Measurements from ENCODE around the gene NRG2. TPM values are rescaled to one million over a fixed set of nuclear protein-coding genes. Genes with fewer than 3 reads are reported as not detected.

NRG2 gene
- total RNA-seq, 2 donors from 2014 or later, result 5.6 to 6.5 TPM

DNA sequence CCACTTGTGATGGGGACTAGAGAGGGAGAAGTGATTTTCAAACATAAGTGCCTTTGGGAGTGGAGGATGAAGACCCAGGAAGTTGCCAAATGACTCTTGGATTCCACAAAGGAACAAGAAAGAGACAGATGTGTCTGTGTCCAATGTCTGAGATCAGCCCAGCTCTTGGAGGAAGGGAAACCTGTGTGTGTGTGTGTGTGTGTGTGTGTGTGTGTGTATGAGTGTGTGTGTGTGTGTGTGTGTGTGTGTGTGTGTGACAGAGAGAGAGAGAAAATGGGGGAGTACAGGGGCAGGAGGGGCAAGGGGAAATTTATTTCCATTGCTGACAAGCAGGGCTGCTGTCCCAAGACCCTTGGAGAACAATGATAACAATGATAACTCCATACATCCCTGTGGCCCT is 175.5 kb downstream of the NRG2 start:
- H3K36me3 ChIP-seq (replicated peaks in 1 of 2; ENCODE audit: insufficient read depth in 1 of 2, low read depth in 2 of 2), result no peaks in the 10 kb centered on the region
- no peak for TF ChIP-seq POLR2A (IDR thresholded peaks at IDR 0.05)
- TF ChIP-seq, protein P1, sequence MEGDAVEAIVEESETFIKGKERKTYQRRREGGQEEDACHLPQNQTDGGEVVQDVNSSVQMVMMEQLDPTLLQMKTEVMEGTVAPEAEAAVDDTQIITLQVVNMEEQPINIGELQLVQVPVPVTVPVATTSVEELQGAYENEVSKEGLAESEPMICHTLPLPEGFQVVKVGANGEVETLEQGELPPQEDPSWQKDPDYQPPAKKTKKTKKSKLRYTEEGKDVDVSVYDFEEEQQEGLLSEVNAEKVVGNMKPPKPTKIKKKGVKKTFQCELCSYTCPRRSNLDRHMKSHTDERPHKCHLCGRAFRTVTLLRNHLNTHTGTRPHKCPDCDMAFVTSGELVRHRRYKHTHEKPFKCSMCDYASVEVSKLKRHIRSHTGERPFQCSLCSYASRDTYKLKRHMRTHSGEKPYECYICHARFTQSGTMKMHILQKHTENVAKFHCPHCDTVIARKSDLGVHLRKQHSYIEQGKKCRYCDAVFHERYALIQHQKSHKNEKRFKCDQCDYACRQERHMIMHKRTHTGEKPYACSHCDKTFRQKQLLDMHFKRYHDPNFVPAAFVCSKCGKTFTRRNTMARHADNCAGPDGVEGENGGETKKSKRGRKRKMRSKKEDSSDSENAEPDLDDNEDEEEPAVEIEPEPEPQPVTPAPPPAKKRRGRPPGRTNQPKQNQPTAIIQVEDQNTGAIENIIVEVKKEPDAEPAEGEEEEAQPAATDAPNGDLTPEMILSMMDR (IDR thresholded peaks at IDR 0.05), result no peak
- ATAC-seq (no peak), DNase-seq (no peak)
- intact Hi-C loops (cut with DNase I), result loop anchor here (5.0 kb wide), 1 partner anchor 75 kb away; no protein-coding TSS in a partner anchor
- no peaks in the 10 kb centered on the region for H3K9me3 ChIP-seq
- no peak overlapping the region for H3K27ac ChIP-seq
- H3K4me1 ChIP-seq, result no peaks in the 10 kb centered on the region
- H3K4me3 ChIP-seq, result no peak overlapping the region
- no peaks in the 10 kb centered on the region for H3K27me3 ChIP-seq

- Histone ChIP-seq H3K27me3 (no peaks in the 10 kb centered on the region), H3K36me3 (replicated peaks in 1 of 2; ENCODE audit: insufficient read depth in 1 of 2, low read depth in 2 of 2) (no peaks in the 10 kb centered on the region), H3K27ac (no peak overlapping the region), H3K4me1 (no peaks in the 10 kb centered on the region), H3K4me3 (no peak overlapping the region), H3K9me3 (no peaks in the 10 kb centered on the region)
- no peak for ATAC-seq
- 44 to 66% methylated on average over 2 of the region's 2 CpGs for WGBS, 2 donors
- TF ChIP-seq, protein P1 (IDR thresholded peaks at IDR 0.05), result no peak
- TF ChIP-seq POLR2A (IDR thresholded peaks at IDR 0.05), result no peak
- intact Hi-C loops (cut with DNase I), result loop anchor here (5.0 kb wide), 1 partner anchor 75 kb away; no protein-coding TSS in a partner anchor
- DNase-seq, result no peak
Observed at GRCh38 chr5:139867109-139867508, 176.0 kb downstream of the NRG2 start.

- WGBS, 2 donors, result 69 to 80% methylated on average over 12 of the region's 12 CpGs
- intact Hi-C loops (cut with DNase I), result loop anchor here (5.0 kb wide), 1 partner anchor 73 kb away; no protein-coding TSS in a partner anchor
- Histone ChIP-seq H3K36me3 (replicated peaks in 1 of 2; ENCODE audit: insufficient read depth in 1 of 2, low read depth in 2 of 2) (no peaks in the 10 kb centered on the region), H3K27me3 (no peaks in the 10 kb centered on the region), H3K9me3 (no peaks in the 10 kb centered on the region), H3K27ac (no peak overlapping the region), H3K4me3 (no peak overlapping the region), H3K4me1 (no peaks in the 10 kb centered on the region)
- ATAC-seq, result no peak
- no peak for DNase-seq
- TF ChIP-seq, protein P1 (IDR thresholded peaks at IDR 0.05), result no peak
- no peak for TF ChIP-seq POLR2A (IDR thresholded peaks at IDR 0.05)
Observed at GRCh38 chr5:139864716-139865483, 178.2 kb downstream of the NRG2 start.

DNA sequence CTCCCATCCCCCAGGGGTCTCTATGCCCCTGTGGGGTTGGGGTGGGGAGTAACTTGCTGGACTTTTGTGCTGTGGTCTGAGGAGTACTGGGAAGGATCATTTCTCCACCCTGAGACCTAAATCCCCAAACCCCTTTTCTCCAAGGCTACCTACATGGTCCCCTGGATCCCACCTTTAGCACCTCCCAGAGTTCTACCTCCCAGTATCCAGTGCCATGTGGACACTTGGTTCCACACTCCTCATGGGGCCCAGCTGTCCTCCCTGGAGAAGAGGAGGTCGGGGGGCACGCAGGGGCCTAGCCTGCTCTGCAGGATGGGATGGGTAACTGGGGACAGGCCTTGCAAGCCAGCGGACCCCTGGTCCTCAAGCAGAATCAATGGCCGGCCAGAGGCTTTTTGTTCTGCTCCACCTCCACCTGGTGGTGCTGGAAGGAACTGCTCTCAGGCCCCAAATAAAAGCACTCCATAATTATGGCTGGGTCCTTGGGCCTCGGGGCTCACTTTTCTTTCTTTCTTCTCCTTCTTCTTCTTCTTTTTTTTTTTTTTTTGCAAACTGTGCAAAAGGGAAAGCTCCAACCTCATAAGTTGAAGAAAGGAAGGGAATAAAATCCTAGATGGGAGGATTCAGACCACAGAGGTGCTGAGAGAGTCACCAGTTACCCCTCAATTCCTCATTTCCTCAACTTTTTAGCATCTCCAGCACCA is 179.1 kb downstream of the NRG2 start:
- Histone ChIP-seq H3K27me3 (no peaks in the 10 kb centered on the region), H3K36me3 (replicated peaks in 1 of 2; ENCODE audit: insufficient read depth in 1 of 2, low read depth in 2 of 2) (no peaks in the 10 kb centered on the region), H3K4me3 (no peak overlapping the region), H3K27ac (no peak overlapping the region), H3K4me1 (no peaks in the 10 kb centered on the region), H3K9me3 (no peaks in the 10 kb centered on the region)
- peak; percentile 65 to 80 (median 69) for DNase-seq
- TF ChIP-seq, protein P1 (IDR thresholded peaks at IDR 0.05), result peak; percentile 80 to 89 (median 84)
- no peak for TF ChIP-seq POLR2A (IDR thresholded peaks at IDR 0.05)
- intact Hi-C loops (cut with DNase I), result no loop called here
- WGBS, 2 donors, result 20 to 21% methylated on average over 3 to 5 of the region's 5 CpGs
- ATAC-seq, result peak; percentile 82

Measured in body of pancreas (tissue), 4 donors.